22Rv1 (cell line): ENCODE results near the gene TMEM147.

Experiments
- ZFX ChIP-seq: fragments of 450-650 bp; IDR thresholded peaks from 2 replicates; pipeline ENCODE4 v1.6.1; 2017; ENCODE audit warnings: antibody characterized with exemption, borderline replicate concordance
- TF ChIP-seq, protein P1 (sequence below): fragments of 450-650 bp; IDR thresholded peaks from 2 replicates; pipeline ENCODE4 v1.5.1; 2017; ENCODE audit warnings: mild to moderate bottlenecking

- TF ChIP-seq, protein P1, sequence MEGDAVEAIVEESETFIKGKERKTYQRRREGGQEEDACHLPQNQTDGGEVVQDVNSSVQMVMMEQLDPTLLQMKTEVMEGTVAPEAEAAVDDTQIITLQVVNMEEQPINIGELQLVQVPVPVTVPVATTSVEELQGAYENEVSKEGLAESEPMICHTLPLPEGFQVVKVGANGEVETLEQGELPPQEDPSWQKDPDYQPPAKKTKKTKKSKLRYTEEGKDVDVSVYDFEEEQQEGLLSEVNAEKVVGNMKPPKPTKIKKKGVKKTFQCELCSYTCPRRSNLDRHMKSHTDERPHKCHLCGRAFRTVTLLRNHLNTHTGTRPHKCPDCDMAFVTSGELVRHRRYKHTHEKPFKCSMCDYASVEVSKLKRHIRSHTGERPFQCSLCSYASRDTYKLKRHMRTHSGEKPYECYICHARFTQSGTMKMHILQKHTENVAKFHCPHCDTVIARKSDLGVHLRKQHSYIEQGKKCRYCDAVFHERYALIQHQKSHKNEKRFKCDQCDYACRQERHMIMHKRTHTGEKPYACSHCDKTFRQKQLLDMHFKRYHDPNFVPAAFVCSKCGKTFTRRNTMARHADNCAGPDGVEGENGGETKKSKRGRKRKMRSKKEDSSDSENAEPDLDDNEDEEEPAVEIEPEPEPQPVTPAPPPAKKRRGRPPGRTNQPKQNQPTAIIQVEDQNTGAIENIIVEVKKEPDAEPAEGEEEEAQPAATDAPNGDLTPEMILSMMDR: no peak
- no peak for TF ChIP-seq ZFX
Observed at GRCh38 chr19:35539850-35540249, 5.6 kb upstream of the TMEM147 start.
